HCT116 (cell line): Measurements from ENCODE around the gene OR51T1. TPM values are rescaled to one million over a fixed set of nuclear protein-coding genes. Genes with fewer than 3 reads are reported as not detected.
A peak's percentile ranks its signal among the peaks of the same experiment; 100 is the strongest.

Source experiments
- ATAC-seq: fragments of 200-7000 bp; cut with Tn5 transposase; 2 replicates; pipeline ENCODE4 v1.9.1; 2020; ENCODE audit warnings: mild to moderate bottlenecking, moderate library complexity
- BruUV-seq: library from RNA; stranded (reverse); fragments of 400-500 nt; replicated peaks from 2 replicates; lab custom pipeline; 2021; lab: Mats Ljungman, UMichigan
- CTCF ChIA-PET: fragments of 300-600 bp; sonication (Branson Sonifier 250); formaldehyde crosslinking; loops from one replicate; lab custom pipeline; 2021; ENCODE audit warnings: antibody characterized with exemption; lab: Charles Lee
- POLR2A ChIA-PET: fragments of 300-600, 350-600 bp; sonication (Branson Sonifier 250); formaldehyde crosslinking; loops from one replicate; lab custom pipeline; 2021; ENCODE audit warnings: antibody characterized with exemption; lab: Charles Lee
- RAD21 ChIA-PET, 2 experiments: fragments of 300-600 bp; sonication (Branson Sonifier 250); formaldehyde crosslinking; loops; one replicate each; lab custom pipeline; 2023; ENCODE audit warnings: low total read pairs in 2 of 2; ENCODE audit not compliant: uncharacterized antibody in 2 of 2, unreplicated experiment in 2 of 2, low non-redundant PET in 1 of 2; lab: Charles Lee
- DNase-seq: peaks from one replicate; pipeline ENCODE4 v3.0.0-alpha.2; 2010; ENCODE audit warnings: low read depth, low spot score
- H2AFZ ChIP-seq: fragments of 200-600 bp; shearing (Covaris generic), sonication (generic); 2 replicates; pipeline ENCODE4 v1.6.1; 2017; ENCODE audit warnings: low read depth, mixed run types, mixed read lengths, antibody characterized with exemption, low read length; ENCODE audit not compliant: poor library complexity, severe bottlenecking
- H3K27ac ChIP-seq: 2 replicates; pipeline ENCODE4 v1.5.1; 2012; ENCODE audit warnings: low read depth, low read length
- H3K27me3 ChIP-seq: fragments of 200-600 bp; sonication (generic); 2 replicates; pipeline ENCODE4 v1.6.1; 2016; ENCODE audit warnings: mixed run types, low read length, mixed read lengths; ENCODE audit not compliant: insufficient read depth
- H3K36me3 ChIP-seq, 2 experiments: fragments of 200-500 bp in 1 of 2; fragments of 200-600 bp in 1 of 2; sonication (Bioruptor generic) in 1 of 2; sonication (generic) in 1 of 2; 2 replicates each; pipeline versions ENCODE4 v1.5.1 to v1.6.1; 2014 to 2016; ENCODE audit warnings: low read length in 2 of 2, inconsistent platforms in 1 of 2, mixed read lengths in 1 of 2, mixed run types in 1 of 2; ENCODE audit not compliant: insufficient read depth in 2 of 2, control insufficient read depth in 1 of 2
- H3K4me1 ChIP-seq, 2 experiments: fragments of 200-600 bp in 1 of 2; sonication (generic) in 1 of 2; 2 replicates each; pipeline versions ENCODE4 v1.5.1 to v1.6.1; 2012 to 2017; ENCODE audit warnings: low read length in 2 of 2, inconsistent platforms in 1 of 2, mild to moderate bottlenecking in 1 of 2, mixed read lengths in 1 of 2, mixed run types in 1 of 2, moderate library complexity in 1 of 2; ENCODE audit not compliant: insufficient read depth in 2 of 2, control insufficient read depth in 1 of 2
- H3K4me2 ChIP-seq: fragments of 200-600 bp; sonication (generic); 2 replicates; pipeline ENCODE4 v1.6.1; 2017; ENCODE audit warnings: mixed run types, low read length, mixed read lengths
- H3K4me3 ChIP-seq, 2 experiments: fragments of 200-600 bp in 1 of 2; sonication (generic) in 1 of 2; replicated peaks in 1 of 2; 2 replicates each; pipeline ENCODE4 v1.5.1; 2011 to 2016; ENCODE audit warnings: low read length in 2 of 2, control low read depth in 1 of 2, low read depth in 1 of 2, mild to moderate bottlenecking in 1 of 2, mixed read lengths in 1 of 2, mixed run types in 1 of 2
- H3K79me2 ChIP-seq: fragments of 200-600 bp; sonication (generic); 2 replicates; pipeline ENCODE4 v1.6.1; 2017; ENCODE audit warnings: mild to moderate bottlenecking, mixed run types, low read length, moderate library complexity, mixed read lengths; ENCODE audit not compliant: insufficient read depth
- H3K9ac ChIP-seq: fragments of 200-600 bp; sonication (generic); 2 replicates; pipeline ENCODE4 v1.6.1; 2016; ENCODE audit warnings: low read length, mixed read lengths
- H3K9me2 ChIP-seq: fragments of 200-600 bp; sonication (generic), shearing (Covaris generic); 2 replicates; pipeline ENCODE4 v1.6.1; 2017; ENCODE audit warnings: mixed run types, mild to moderate bottlenecking, moderate library complexity; ENCODE audit not compliant: insufficient read depth
- H3K9me3 ChIP-seq, 2 experiments: fragments of 200-500 bp in 1 of 2; fragments of 200-600 bp in 1 of 2; sonication (Bioruptor generic) in 1 of 2; sonication (generic) in 1 of 2; 2 replicates each; pipeline ENCODE4 v1.6.1; 2014 to 2017; ENCODE audit warnings: low read length in 2 of 2, mixed read lengths in 2 of 2, inconsistent platforms in 1 of 2, low read depth in 1 of 2, mild to moderate bottlenecking in 1 of 2, mixed run types in 1 of 2, moderate library complexity in 1 of 2; ENCODE audit not compliant: control insufficient read depth in 1 of 2, insufficient read depth in 1 of 2
- H4K20me1 ChIP-seq: fragments of 200-600 bp; sonication (generic), shearing (Covaris generic); 2 replicates; pipeline ENCODE4 v1.6.1; 2017; ENCODE audit warnings: mixed run types, mild to moderate bottlenecking, moderate library complexity; ENCODE audit not compliant: insufficient read depth
- CTCF ChIP-seq, 3 experiments: fragments of 200-600 bp in 1 of 3; sonication (generic) in 1 of 3; IDR thresholded peaks in 2 of 3; conservative IDR thresholded peaks in 1 of 3; 2 replicates each; pipeline ENCODE4 v1.5.1; 2012 to 2017; ENCODE audit warnings: low read depth in 2 of 3, low read length in 2 of 3, antibody characterized with exemption in 1 of 3, borderline replicate concordance in 1 of 3, control low read depth in 1 of 3, mild to moderate bottlenecking in 1 of 3, mixed read lengths in 1 of 3, mixed run types in 1 of 3, moderate library complexity in 1 of 3; ENCODE audit not compliant: insufficient read depth in 1 of 3
- FOSL1 ChIP-seq: IDR thresholded peaks from 2 replicates; pipeline ENCODE4 v1.6.1; 2012; ENCODE audit warnings: low read depth
- POLR2A ChIP-seq: IDR thresholded peaks from 2 replicates; pipeline ENCODE4 v1.7.0; 2011; ENCODE audit warnings: borderline replicate concordance; ENCODE audit not compliant: insufficient read depth, insufficient read length; ENCODE audit errors: extremely low read depth
- TCF7L2 ChIP-seq: IDR thresholded peaks from 2 replicates; pipeline ENCODE4 v1.7.0; 2011; ENCODE audit warnings: borderline replicate concordance, inconsistent platforms; ENCODE audit not compliant: insufficient read depth, insufficient read length; ENCODE audit errors: extremely low read depth
- intact Hi-C: fragments of 100-400 bp; cut with micrococcal nuclease; formaldehyde crosslinking; loops from 2 replicates; pipeline ENCODE4 v1.10.0; 2022
- total RNA-seq: library from RNA; stranded (reverse); gene quantifications from one replicate; pipeline ENCODE4 v1.2.1, GENCODE V29; 2021; ENCODE audit not compliant: unreplicated experiment

OR51T1 gene
- total RNA-seq, 1 experiment from 2014 or later, result not detected

GRCh38 chr11:4891996-4892640 is 10.4 kb downstream of the OR51T1 start:
- RAD21 ChIA-PET, result no interaction called here
- no peak for DNase-seq

More at GRCh38 chr11:4891996-4892640, 10.4 kb downstream of the OR51T1 start:
- CTCF ChIA-PET, result no interaction called here
- Histone ChIP-seq H3K4me3 (no peak overlapping the region), H3K9ac (no peak overlapping the region), H3K4me2 (no peak overlapping the region), H3K36me3 (no peaks in the 10 kb centered on the region), H3K9me2 (no peaks in the 10 kb centered on the region), H4K20me1 (no peaks in the 10 kb centered on the region; the same call in 1 of the 2 replicates), H3K27me3 (peaks cover 15% of the 10 kb centered on the region), H3K79me2 (no peaks in the 10 kb centered on the region), H3K27ac (no peak overlapping the region), H2AFZ (no peak overlapping the region), H3K9me3 (no peaks in the 10 kb centered on the region), H3K4me1 (peaks cover 0 to 6% of the 10 kb centered on the region in 2 experiments; a peak in 2 of 4 replicates)
- peak; percentile 80 for ATAC-seq
- intact Hi-C loops, result no loop called here
- no TSS peak for BruUV-seq
- TF ChIP-seq CTCF (IDR thresholded peaks at IDR 0.05 in 2 of 3, conservative IDR thresholded peaks at IDR 0.05 in 1 of 3; ENCODE audit: borderline replicate concordance in 1 of 3, insufficient read depth in 1 of 3, low read depth in 2 of 3, low read length in 2 of 3), result peak in 2 of 3 experiments; percentile 27 to 33; a peak in 2 of 6 replicates
- peak; percentile 61 for TF ChIP-seq FOSL1
- no peak for TF ChIP-seq POLR2A
- no peak for TF ChIP-seq TCF7L2
- POLR2A ChIA-PET, result no interaction called here
